GM19239 (cell line): ENCODE measurements around the gene MED19.
A peak's percentile ranks its signal among the peaks of the same experiment; 100 is the strongest.
"Not testable (repeated sequence)": the region's sequence is repeated elsewhere in the genome, so short reads cannot be mapped to it uniquely, and the experiment has no call there.

Experiments
- DNase-seq: peaks from one replicate; pipeline ENCODE4 v3.0.0; 2011; ENCODE audit warnings: low spot score; ENCODE audit not compliant: insufficient read length
- FAIRE-seq: peaks from 2 replicates; lab custom pipeline; 2011; peaks lifted over from hg19 to GRCh38; lab: Jason Lieb, UNC

The MED19 gene

DNA sequence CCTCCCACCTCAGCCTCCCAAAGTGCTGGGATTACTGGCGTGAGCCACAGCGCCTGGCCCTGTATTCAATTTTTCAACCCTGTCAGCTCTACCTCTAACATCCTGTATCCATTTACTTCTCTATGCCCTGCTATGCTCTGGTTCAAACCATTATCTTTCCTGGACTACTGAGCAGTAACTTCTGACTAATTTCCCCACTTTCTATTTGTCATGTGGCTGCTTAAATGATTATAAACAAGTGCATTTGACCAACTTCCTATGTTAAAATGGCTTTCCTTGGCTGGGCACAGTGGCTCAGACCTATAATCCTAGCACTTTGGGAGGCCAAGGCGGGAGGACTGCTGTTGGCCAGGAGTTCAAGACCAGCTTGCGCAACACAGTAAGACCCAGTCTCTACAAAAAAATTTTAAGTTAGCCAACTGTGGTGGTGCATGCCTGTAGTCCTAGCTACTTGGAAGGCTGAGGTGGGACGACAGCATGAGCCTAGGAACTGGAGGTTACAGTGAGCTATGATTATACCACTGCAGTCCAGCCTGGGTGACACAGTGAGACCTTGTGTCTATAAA, 2.1 kb downstream of the MED19 start:
- FAIRE-seq (peak; percentile 21), DNase-seq (no peak)

DNA sequence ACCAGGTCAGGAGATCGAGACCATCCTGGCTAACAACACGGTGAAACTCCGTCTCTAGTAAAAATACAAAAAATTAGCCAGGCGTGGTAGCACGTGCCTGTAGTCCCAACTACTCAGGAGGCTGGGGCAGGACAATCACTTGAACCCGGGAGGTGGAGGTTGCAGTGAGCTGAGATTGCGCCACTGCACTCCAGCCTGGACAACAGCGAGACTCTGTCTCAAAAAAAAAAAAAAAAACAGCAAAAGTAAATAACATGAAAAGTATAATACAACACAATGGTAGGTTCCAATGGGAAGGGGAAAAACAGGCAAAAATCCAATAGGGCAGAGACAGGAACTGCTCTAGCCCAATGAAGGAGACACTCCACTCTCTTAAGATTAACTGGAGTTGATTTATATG, 6.6 kb downstream of the MED19 start:
- not testable (repeated sequence) for FAIRE-seq

DNA sequence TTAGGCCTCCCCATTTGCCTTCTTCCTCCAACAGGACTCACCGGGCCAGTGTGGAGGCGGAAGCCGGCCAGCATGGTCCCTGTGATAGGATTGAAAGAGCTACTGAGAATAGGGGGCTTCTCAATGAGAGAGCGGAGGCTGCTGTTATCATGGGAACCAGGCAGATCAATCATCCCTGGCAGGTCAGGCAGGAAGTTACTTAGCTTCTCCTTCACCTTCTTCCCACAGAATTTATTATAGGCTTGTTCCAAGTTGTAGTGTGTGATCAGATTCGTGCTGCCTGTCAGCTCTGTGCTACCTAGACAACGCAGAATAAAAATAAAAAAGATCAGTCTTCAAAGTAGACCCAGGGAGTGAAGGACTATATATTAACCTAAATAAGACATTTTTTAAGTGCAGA, 7.1 kb downstream of the MED19 start:
- no peak for DNase-seq
- no peak for FAIRE-seq

More for the DNA sequence above, 6.6 kb downstream of the MED19 start:
- not testable (repeated sequence) for DNase-seq

DNA sequence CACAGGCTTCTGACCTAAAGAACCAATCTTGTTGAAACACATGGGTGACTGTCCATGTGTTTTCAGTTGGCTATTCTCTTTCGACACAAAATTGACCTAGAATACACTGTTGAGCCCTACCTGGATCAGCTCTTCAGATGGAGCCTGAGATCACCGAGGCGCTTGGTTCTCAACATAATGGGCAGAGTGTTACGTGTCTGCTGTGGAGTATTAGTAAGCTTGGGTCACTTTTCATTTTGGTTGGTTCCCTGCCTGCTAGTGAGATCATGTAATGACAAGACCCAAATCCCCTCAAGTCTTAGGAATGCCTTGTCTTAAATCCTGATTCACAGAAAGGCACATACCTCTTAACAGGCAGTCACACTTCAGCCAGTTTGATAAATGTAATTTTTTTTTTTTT, 8.7 kb downstream of the MED19 start:
- DNase-seq (no peak), FAIRE-seq (no peak)

DNA sequence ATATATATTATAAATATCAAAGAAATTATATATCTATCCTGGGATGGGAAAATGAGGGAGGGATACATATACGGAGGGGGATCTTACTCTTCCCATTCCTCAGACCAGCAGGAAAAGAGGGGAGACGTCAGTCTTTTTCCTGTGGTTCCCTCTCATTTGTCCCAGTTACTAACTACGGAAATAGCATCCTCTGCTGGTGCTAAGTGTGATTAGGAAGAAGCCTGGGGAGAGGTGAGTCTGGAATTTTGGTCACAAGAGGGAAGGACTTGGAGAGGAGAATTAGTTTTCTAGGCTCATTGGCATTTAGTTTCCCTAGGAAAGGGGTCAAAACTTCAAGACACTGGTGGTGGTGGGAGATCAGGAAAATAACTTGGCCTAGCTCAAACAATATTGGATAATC, 11.6 kb downstream of the MED19 start:
- DNase-seq: no peak
- no peak for FAIRE-seq

DNA sequence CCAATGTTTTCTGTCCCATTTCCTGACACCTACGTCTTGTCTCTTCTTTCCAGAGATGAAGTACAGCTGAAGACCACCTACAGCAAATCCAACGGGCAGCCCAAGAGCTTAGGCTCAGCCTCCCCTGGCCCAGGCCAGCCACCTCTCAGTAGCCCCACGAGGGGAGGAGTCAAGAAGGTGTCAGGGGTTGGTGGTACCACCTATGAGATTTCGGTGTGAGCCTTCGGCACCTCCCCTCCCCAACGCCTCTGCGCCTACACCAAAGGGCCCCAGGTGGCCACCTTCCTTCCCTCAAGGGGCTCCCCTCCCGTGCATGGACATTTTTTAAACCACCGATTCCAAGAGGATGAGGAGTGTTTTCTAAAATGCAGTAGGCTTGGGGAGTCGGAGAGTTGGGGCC, 12.2 kb downstream of the MED19 start:
- no peak for FAIRE-seq

DNA sequence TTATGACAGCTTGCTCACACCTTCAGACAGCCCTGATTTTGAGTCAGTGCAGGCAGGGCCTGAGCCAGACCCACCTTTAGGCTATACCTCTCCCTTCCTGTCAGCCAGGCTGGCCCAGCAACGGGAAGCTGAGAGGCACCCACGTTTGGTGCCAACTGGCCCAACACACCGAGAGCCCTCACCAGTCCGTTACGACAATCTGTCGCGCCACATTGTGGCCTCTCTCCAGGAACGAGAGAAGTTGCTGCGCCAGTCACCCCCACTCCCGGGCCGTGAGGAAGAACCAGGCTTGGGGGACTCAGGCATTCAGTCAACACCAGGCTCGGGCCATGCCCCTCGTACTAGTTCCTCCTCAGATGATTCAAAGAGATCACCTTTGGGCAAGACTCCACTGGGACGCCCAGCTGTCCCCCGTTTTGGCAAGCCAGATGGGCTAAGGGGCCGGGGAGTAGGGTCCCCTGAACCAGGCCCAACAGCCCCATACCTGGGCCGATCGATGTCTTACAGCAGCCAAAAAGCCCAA, 13.1 kb downstream of the MED19 start:
- no peak for FAIRE-seq
- DNase-seq: no peak

More for the DNA sequence above, 12.2 kb downstream of the MED19 start:
- no peak for DNase-seq

DNA sequence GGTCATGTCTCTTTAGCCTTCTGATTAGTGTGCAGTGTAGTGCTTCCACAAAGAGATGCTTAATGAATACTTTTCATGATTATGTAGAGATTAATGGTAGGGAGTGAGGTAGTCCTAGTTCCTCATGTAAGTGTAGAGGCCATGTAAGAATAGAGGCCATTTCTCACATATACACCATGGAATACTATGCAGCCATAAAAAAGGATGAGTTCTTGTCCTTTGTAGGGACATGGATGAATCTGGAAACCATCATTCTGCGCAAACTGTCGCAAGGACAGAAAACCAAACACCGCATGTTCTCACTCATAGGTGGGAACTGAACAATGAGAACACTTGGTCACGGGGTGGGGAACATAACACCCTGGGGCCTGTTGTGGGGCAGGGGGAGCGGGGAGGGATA, 21.5 kb downstream of the MED19 start:
- FAIRE-seq, DNase-seq: not testable (repeated sequence)

DNA sequence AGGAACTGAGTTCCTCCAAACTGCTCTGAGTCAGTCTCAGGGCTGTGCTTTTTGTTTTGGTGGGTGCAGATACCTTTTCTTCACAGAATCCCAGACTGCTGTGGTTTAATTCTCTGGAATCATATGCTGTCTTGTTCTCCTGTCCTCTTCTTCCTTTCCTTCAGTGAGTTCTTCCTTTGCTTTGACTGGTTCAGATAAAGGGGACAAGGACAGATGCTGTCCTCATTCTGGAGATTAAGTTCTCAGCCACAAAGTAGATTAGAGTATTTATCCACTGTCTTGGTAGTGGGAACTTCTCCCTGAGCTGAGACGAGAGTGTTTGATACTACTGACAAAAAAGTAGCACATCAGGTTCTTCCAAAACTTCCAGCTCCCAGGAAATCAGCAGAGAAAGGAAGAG, 30.8 kb downstream of the MED19 start:
- FAIRE-seq (no peak), DNase-seq (no peak)

DNA sequence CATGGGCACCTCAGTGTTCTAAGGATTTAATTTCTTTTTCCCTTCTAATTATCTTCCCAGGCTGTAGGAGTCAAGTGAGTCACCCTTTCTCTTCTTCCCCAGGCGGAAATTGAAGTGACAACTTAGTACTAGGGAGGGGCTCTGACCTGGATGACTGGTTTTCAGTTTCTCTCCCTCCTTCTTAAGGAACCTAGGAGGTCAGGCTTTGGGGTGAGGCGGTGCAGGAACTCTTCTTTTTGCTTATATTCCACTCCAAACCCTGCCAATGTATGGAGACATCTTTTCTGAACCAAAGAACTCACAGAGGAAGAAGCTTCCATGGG, 31.5 kb downstream of the MED19 start:
- FAIRE-seq: no peak
- no peak for DNase-seq

DNA sequence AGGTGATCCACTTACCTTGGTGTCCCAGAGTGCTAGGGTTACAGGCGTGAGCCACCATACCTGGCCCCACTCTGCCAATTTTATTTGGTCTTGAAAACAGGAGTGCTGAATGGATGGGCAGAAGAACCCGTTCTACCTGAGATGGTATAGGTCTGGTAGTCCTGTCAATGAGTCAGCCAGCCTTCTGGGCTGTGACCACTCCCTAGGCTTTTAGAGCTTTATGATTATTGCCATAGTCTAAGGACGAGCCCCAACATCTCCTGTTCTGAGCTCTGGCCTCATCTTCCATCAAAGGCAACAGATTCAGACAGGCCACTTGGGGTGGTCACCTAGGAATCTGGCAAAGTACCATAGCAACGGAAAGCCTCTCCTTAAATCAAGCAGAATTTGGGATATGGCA, 32.6 kb downstream of the MED19 start:
- no peak for FAIRE-seq

DNA sequence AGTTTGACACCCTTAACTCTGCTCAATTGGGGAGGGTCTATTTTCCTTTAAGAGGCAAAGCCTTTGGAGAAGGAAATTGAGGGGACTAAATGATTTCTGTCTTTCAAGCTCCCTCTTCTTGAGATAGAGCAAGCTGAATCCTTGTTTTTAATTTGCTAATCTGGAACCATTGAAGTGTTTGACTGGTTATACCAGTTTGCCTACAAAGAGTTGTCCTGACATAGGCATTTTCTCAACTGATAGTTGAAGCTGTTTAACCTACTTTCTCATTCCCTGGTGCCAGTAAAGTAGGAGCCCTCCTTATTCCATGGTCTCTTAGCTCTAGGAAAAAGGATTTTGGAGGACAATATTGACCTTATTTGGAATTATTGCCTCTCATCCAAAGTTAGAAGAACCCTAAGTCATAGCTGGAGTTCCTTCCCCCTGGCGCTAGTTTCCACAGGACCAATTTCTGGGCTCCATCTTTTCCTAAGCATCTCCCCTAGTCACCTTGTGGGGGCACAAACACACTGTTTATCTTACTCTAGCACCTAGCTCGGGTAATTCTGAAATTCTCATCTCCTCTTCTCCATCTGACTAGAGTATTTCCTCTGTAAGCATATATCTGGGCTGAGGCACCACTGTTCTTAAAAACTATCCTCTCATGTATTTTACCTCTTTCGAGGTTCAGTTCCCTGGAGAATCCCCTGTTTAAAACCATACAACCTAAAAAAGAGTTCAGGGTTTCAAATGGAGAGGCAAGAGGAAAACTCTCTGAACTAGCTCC, 36.7 kb downstream of the MED19 start:
- FAIRE-seq (no peak), DNase-seq (no peak)

More for the DNA sequence above, 32.6 kb downstream of the MED19 start:
- no peak for DNase-seq

DNA sequence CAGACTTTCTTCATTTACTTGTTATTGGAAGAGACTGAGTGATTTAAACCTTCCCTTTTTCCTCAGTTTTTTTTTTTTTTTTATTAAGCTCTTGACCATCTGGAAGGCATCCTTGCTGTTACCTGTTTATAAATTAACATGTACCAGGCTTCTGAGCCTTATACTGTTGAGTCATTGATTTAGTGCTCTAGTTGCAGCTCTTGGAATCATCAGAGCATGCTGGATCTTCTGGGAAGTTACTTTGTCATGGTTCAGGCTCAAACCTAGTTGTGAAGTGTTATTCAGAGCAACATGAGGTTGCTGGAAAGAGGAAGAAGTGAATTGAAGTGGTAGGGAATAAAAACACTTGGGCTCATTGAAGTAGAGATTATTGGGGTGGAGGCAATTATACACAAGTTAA, 37.8 kb downstream of the MED19 start:
- no peak for DNase-seq
- FAIRE-seq: no peak

DNA sequence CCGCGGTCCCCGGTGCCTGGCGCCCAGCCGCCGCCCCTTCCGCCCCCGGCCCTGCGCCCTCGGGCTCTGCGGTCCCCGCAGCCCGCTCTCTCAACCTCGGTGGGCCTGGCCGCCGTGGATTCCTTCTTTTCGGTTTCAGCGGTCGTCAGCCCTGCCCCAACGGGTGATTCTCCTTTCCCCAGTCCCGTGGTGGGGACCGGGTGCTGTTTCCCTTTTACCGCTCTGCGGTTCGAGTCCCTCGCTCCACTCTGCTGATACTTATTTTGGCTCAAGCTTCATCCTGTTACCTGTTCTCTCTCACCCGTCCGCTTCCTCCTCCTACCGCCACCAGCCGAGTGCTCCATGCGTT, 43.6 kb downstream of the MED19 start:
- FAIRE-seq (peak; percentile 71), DNase-seq (no peak)

DNA sequence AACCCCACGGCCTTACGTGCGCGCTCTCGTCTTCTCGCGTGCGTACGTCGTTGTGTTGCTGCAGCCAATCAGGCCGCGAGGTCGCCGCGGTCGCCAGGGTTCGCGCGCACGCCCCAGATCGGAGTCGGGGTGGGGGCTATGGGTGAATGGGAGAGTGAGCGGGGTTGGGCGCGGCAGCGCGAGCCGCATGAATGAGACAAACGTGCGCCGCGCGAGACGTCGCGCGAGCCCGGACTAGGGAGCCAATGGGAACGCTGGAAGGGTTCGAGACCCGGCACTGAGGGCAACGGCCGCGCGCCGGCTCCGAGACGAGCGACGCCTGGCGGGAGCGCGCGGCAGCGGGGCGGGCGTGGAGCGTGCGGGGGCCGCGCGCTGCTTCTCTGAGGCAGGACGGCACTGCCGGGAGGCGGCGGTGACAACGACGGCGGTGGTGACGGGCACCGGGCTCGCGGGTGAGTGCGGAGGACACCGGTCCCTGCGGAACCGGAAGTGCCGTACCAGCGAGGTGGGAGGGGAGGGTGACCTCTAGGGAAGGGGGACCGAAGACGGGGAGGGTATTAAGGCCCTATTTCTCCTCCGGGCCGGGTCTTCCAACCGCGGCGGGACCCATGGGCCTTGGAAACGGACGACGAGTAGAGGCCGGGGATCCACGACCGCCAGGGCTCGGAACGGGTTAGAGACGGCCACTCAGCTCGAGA, 44.1 kb downstream of the MED19 start, which contains the start of gene ZDHHC5:
TSS of gene ZDHHC5 (plus strand) at position 379 of the 698 bp plus-strand sequence. CDS start 4,977 bp downstream, outside the sequence.
- FAIRE-seq (no peak), DNase-seq (peak; percentile 88)

DNA sequence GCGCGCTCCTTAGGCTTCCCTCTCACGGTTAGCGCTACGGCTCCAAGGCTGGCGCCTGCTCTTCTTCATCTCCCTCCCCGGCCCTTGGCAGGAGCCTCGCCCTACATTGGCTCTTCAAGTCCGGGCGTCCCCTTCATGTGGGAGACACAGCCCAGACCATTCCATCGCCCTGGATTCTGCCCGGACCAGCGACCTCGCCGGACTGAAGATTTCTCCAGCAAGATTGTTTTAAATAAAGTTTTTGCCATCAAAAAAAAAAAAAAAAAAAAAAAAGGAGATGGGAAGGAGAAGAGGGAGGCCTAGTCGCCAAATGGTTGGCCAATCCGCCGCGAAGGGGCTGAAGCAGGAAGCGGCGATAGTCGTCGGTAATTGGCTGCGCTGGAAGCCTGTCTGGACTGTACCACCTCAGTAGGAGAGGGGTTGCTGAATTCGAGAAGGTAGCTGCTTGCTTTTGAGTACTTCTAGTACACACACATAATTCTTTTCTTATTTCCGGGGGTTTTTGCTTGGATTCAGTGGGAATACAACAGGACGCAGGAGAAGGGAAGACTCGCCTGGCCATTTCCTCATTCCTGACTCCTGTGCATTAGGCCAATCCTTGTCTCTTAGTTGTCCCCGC, 44.8 kb downstream of the MED19 start:
- FAIRE-seq (peak; percentile 94), DNase-seq (peak; percentile 77)

DNA sequence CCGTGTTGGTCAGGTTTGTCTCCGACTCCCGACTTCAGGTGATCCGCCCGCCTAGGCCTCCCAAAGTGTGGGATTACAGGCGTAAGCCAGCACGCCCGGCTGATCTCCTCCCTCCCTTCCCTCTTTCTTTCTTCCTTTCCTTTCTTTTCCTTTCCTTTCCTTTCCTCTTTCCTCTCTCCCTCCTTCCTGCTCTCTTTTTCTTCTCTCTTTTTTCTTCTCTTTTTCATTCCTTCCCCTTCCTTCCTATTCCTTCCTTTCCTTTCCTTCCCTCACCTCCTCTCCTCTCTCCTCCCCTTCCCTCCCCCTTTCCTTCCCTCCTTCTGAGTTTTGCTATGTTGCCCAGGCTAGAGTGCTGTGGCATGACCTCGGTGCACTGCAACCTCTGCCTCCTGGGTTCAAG, 48.0 kb downstream of the MED19 start:
- no peak for FAIRE-seq
- no peak for DNase-seq

DNA sequence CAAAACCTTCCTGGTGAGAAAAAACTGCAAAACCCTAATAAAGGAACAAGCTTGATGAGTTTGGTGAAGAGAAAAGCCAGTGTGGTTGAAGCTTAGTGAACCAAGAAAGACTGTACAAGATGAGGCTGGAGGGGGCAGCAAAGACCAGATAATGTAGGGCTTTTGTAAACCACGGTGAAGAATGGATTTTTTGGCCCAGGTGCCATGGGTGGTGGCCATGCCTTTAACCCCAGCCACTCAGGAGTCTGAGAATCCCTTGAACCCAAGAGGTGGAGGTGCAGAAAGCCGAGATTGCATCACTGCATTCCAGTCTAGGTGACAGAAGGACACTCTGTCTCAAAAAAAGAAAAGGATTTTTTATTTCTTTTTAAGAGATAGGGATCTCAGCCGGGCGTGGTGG, 49.1 kb downstream of the MED19 start:
- DNase-seq: no peak
- no peak for FAIRE-seq

DNA sequence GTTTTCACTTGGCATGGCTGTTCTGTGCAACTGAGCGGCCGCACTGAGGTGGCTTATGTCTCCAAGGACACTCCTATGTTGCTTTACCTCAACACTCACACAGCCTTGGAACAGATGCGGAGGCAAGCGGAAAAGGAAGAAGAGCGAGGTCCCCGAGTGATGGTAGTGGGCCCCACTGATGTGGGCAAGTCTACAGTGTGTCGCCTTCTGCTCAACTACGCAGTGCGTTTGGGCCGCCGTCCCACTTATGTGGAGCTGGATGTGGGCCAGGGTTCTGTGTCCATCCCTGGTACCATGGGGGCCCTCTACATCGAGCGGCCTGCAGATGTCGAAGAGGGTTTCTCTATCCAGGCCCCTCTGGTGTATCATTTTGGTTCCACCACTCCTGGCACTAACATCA, 52.3 kb downstream of the MED19 start:
- FAIRE-seq: no peak
- DNase-seq: no peak

DNA sequence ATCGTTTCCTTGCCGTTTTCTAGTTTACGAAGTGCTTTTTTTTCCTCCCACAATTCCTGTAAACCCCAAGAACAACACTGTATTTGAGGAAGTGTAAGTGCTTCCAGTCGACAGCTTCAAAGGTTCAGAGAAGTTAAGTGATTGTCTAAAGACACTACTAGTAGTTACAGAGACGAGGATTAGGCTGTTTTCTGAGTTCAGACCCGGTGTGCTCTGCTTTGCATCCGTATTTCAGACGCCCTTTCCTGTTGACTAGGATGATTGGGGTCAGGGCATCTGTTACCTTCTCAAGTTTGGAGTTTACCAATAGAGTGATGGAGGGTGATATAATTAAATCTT, 54.0 kb downstream of the MED19 start:
- DNase-seq (no peak), FAIRE-seq (no peak)
